ENCODE data around the gene CD6.
"Not testable (repeated sequence)": the region's sequence is repeated elsewhere in the genome, so short reads cannot be mapped to it uniquely, and the experiment has no call there.

Gene CD6

DNA sequence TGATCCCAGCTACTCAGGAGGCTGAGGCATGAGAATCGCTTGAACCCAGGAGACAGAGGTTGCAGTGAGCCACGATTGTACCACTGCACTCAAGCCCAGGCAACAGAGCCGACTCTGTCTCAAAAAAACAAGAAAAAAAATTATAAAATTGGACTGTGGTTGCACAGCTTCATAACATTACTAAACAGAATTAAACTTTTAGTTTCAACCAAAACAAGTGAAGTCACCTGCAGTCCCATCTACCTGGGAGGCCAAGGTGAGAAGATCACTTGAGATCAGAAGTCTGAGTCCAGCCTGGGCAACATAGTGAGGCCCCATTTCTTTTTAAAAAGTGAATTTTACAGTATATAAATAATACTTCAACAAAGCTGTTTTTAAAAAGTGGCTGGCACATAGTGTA is 83.0 kb downstream of the CD6 start:
- no peak for DNase-seq (ENCODE audit: low read depth)

DNA sequence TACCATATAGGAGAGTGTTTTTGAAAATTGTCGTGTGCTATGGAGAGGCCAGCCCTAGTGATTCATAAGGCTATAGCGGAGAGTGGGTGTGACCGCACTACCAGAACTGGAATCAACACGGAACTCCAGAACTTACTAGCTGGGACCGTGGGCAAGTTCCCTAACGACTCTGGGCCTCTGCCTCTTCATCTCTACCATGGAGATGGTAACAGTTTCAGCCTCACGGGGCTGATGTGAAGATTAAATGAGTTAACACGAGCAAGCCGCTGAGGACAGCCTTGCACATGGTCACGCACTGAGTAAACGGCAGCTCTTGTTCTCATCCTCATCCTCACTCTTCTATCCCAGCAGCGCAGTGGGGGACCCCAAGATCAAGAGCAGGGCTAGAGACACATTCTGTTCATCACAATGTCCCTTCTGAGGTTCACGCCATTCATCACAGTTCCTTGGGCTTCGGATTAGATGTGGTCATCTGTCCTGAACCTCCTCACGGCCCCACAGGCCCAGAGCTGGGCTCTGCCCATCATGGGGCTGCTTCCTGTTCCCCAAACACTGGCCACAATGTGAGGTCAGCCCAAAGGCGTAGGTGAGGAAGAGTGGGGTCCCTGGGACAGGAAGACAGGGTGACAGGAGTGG is 83.6 kb downstream of the CD6 start:
- DNase-seq (ENCODE audit: low read depth) = peak; percentile 53

DNA sequence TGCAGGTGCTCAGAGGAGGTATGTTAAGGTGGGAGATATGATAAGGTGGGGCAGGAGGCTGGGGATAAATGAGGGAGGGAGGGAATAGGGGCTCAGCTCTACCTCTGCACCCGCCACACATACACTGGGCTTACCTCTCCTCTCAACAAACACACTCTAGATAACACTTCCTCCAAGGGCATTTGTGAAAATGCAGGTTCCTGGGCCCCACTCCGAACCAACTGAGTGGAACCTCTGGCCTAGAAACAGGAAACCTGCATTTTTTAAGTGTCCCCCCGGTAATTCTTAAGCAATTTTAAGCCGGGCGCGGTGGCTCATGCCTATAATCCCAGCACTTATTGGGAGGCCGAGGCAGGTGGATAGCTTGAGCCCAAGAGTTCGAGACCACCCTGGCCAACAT is 84.3 kb downstream of the CD6 start:
- no peak for DNase-seq (ENCODE audit: low read depth)

DNA sequence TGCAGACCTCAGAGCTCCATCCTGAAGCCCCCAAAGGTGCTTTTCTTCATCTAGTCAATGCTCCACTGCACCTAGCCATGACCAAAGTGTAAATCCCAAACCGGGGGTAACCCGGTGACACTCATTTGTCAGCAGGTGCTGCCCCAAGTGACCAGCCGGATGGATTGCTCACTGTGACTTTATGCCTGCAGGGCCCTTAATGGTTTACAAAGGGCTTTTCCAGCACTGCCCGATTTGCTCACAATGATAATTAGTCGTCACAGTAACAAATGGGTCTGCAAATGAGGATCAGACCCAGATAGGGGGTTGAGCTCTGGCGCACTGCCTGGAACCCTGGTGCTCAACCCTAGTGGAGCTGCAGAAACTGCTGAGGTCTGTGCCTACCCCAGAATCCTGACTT is 85.1 kb downstream of the CD6 start:
- no peak for DNase-seq (ENCODE audit: low read depth)

DNA sequence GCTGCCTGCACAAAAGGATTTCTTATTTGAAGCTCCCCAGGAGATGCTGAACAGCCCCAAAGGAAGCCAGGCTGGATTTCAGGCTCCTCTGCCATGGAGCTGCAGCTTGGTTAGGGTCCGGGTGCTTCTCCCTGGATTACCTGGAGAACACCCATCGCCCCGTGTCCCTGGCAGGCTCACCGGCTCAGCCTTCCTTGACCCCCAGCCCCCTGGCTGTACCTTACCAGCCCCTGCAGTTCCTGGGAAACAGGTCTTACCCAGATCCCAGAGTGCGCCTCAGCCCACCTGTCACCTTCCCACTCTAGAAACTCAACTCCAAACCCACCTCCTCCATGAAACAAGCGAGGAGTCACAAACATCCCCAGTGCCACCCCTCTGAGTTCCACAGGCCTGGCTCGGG is 85.5 kb downstream of the CD6 start:
- no peak for DNase-seq (ENCODE audit: low read depth)

DNA sequence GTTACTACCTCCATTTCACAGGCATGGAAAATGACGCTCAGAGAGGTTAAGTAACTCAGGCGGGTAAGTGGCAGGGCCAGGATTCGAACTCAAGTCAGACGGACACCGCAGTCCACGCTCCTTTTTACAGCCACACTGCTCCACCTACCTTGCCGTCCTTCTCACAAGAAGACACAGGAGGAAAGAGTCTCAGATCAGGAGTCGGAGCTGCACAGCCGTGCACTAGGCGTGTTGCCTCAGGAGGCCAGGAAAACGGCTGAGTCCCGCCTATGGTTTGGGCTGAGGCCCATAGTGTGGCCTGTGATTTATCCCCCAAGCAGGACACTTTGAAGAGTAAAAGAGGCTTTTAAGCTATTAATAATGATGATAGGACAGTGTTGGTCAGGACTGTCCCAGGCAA is 86.1 kb downstream of the CD6 start:
- DNase-seq (ENCODE audit: low read depth) = no peak

DNA sequence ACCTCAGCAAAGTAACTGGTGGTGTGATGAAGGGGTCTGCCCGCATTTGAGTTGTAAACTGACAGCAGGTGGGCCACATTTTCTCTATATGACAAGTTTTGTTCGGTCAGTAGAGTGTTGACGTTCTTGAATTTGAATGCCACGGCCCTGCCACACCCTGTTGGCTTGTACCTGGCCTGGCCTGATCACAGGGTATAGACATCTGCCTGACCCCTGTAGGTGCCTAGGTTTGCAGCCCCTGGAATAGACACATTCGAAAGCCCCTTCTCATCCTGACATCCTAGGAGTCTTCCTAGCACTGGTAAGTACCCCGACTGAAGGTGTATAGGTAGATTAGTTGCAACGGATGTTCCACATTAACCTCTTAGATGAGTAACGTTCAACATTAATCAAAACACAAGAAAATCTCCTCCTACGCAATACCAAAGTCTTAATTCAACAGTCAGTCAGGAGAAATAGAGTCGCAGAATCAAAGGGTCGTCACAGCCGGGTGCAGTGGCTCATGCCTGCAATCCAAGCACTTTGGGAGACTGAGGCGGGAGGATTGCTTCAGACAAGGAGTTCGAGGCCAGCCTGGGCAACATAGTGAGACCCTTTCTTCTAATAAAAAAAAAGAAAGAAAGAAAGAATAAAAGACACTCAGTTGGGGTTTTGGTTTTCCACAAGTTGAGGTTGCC is 87.2 kb downstream of the CD6 start:
- no peak for DNase-seq (ENCODE audit: low read depth)

DNA sequence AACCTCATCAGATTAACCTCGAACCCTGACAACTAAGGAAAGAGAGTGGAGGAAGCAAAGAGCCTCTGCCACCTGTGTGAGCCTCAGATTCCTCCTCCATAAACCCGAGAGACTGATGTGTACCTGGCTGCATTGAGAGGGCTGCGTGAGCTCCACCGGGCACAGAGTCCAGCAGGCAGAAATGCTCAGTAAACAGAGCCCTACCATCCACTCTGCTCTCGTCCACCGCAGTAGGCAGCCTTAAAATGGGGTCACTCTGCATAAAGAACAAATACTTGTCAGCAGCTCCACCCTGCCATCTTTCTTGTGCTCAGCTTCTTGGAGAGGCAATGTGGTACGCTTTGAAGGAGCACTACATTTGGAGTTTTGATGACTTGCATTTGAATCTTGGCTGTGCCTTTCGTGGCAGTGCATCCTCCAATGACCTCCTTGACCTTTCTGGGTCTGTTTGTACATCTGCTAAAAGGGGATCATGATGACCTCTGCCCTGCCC is 87.8 kb downstream of the CD6 start:
- DNase-seq (ENCODE audit: low read depth) = no peak

DNA sequence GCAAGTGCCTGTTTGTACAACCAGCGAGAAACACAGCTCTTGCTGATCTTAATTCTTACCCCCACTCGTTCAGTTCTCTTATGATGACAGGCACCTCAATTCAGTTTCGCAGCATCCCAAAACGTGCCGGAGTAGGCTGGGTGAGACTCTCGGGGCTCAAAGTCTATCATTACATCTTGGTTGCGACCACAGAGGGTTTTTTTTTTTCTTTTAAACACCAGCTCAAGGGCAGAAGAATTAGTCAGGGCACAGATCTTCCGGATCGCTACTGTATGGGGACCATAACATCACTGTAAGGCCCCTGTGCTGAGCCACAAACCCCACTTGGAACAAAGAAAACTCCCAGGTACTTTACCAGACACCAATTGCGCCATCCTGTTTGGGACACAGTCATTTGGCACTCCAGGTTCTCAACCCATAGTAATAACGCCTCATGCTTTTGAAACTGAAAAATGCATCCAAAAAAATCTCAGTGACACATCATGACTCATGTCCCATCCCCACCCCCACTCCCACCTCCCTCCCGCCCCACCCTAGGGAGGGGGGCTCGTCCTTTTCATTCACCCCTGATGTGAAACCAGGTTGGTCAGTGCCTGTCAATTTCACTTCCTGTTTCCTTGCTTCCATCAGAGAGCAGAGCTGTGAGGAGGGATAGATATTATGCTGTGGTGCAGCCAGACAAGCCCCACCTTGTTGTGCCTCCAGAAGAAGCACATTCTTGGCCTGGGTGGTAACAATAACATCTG is 89.8 kb downstream of the CD6 start:
- peak; percentile 80 for DNase-seq (ENCODE audit: low read depth)

DNA sequence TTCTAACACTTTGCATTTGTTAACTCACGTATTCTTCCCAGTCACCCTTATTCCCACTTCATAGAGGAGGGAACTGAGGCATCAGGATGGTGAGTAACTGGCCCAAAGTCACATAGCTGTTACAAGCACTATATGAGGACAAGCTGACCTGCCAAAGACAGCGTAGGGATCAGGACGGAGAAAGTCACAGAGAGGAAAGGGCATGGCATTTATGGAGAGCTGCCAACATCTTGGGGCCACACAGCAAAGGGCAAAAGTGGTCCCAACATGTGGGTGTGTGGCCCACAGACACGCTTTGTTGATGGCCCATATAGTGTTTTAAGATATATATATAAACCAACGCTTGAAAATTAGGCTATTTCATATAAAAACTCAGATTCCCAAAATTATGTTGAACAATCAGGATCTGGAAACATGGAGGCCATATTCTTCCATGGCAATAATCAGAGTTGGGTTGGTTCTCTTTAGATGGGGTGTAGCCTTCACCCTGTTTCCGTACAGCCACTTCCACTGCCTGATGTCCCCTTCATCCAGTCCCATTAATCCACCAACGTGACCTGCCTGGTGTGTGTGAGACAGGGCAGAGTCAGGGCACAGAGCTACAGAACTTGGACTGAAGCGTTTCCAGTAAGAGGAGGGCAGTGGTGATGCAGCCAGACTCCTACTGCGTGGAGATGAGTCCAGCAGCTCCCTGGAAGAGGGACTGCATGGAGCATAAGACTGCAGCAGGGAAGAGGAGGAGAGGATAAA is 90.9 kb downstream of the CD6 start:
- DNase-seq (ENCODE audit: low read depth) = no peak

DNA sequence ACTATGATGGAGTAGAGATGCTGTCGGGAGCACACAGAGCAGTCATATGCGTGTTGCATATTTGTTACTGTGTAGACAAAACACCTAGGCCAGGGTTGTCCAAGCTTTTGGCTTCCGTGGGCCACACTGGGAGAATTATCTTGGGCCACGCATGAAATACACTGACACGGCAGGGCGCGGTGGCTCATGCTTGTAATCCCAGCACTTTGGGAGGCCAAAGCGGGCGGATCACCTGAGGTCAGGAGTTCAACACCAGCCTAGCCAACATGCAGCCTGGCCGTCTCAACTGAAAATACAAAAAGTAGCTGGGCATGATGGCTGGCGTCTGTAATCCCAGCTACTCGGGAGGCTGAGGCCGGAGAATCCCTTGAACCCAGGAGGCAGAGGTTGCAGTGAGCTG is 93.8 kb downstream of the CD6 start:
- DNase-seq (ENCODE audit: low read depth) = not testable (repeated sequence)

DNA sequence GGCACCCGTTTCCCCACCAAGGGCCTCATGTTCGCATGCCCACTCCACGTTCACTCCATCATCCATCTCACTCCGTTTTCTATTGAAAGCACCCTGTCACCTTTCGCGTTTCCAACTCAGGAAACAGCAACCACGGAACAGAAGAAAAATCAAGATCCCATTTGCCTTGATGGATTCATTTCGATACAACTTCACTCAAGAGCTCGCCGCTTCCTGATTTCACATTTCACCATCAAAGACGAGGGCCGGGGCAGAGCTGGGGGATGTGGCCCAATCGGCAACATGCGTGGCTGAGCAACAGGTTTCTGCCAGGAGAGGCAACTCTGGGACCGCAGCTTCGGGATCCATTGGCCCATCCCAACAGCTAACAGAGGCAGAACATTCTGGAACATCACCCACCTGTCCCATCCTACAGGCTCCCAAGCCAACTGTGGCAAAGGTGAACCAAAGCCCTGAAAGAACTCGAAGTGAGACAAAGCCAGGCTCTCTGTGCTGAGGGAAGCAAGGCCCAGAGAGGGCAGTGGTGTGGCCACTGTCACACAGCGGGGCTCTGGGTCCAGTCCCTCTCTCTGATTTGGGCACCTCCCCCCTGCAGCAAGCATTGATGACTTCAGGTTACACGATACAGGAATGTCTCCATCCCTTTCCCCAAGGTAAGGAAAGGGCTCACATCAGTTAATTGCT is 94.6 kb downstream of the CD6 start:
- DNase-seq (ENCODE audit: low read depth) = no peak

DNA sequence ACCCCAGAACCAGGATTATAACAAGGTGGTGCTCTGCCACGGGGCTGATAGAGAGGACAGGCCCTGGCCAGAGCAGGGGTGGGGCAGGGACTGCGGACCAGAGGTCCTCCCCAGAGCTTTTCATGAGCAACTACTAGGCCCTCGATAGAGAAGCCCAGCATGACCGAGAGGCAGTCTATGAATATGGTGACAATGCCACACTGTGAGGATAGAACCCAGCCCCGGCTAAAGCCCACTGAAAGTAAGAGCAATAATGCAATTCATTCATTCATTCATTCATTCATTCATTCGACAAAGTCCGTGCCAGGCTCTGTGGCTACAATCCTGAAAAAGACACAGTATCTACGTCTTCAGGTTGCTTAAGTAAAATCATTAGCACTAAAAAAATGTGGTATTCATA is 95.2 kb downstream of the CD6 start:
- no peak for DNase-seq (ENCODE audit: low read depth)

DNA sequence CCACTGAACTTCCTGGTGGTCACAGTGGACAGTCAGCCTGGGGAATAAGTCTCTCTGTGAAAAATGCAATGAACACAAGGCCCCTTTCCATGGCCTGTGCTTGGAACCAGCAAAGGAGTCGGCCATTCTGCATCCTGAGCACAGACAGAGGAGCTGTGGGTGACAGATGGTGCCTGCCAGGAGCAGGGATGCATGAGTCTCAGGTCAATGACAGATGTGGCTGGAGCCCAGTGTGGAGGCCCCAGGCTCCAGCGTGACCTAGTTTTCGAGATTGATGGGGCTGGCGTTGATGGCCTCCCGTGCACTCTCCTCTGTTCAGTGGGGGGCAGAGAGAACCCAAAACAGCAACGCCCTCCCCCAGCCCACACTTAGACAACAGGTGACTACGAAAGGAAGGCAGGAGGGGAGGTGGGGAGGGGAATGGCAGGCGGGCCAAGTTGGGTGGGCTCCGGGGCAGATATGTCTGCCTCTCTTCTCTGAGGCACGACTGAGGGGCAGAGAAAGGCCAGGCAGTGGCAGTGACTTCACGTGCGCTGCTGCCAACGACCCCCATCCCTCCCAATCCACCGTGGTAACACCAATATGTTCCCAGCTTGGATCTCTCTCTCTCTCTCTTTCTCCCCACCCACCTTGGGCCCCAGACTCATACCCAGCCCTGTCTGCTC is 96.4 kb downstream of the CD6 start:
- no peak for DNase-seq (ENCODE audit: low read depth)

DNA sequence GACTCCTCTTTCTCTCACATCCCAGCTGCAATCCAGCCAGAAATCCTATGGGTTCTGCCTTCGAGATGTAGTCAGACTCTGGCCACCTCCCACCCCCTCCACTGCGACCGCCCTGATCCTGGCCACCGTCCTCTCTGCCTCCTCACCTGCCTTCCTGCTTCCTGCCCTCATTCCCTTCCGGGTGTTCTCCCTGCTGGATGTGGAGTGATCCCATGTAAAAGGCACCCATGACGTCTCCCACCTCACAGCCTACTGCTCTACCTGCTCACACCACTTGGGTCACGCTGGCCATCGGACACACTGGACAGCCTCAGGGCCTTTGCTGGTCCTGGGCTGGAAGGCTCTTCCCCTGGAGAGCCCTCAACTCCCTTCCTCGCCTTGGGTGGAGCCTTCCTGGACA is 97.1 kb downstream of the CD6 start:
- DNase-seq (ENCODE audit: low read depth) = no peak

DNA sequence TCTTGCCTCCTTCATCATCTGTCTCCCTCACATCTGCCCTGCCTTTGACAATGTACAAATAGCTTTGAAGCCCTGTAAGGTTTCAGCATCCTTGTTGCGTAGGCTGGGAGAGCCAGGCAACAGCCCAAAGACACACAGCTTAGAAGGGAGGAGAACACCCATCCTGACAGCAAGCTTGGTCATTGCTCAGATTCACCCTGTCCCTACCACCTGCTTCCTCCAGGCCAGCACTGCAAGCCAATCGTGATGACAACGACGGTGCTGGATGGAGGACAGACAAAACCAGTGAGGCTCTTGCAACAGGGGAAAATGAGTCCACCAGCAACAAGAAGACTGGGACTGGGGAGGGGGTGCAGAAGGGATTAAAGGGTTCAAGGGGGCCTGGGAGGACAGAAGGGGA is 97.9 kb downstream of the CD6 start:
- DNase-seq (ENCODE audit: low read depth) = no peak
